HepG2 (cell line): ENCODE measurements around the gene CAPN14. TPM values are rescaled to one million over a fixed set of nuclear protein-coding genes. Genes with fewer than 3 reads are reported as not detected.

Experiments
- ATAC-seq: fragments of 200-7000 bp; cut with Tn5 transposase; 3 replicates; pipeline ENCODE4 v1.9.1; 2020; ENCODE audit warnings: mild to moderate bottlenecking, moderate library complexity
- BruUV-seq: library from RNA; stranded (reverse); fragments of 400-500 nt; replicated peaks from 2 replicates; lab custom pipeline; 2021; lab: Mats Ljungman, UMichigan
- CTCF ChIA-PET: fragments of 300-600 bp; formaldehyde crosslinking; extraction: SDS; loops from one replicate; lab custom pipeline; 2021; ENCODE audit warnings: low total read pairs, inconsistent platforms, low intra/inter-chr PET ratio; lab: Yijun Ruan, JAX
- POLR2A ChIA-PET: fragments of 350-600 bp; sonication (Branson Sonifier 250); formaldehyde crosslinking; loops from one replicate; lab custom pipeline; 2020; ENCODE audit warnings: antibody characterized with exemption, inconsistent platforms; lab: Yijun Ruan, JAX
- DNase-seq: peaks from one replicate; pipeline ENCODE4 v3.0.0-alpha.2; 2015; ENCODE audit warnings: low spot score
- FAIRE-seq: peaks from 3 replicates; lab custom pipeline; 2011; peaks lifted over from hg19 to GRCh38; lab: Jason Lieb, UNC
- H2AFZ ChIP-seq: one replicate; pipeline ENCODE4 v1.6.1; 2011; ENCODE audit warnings: low read length, inconsistent platforms
- H3K27ac ChIP-seq: fragments of 300-600 bp; 3 replicates; pipeline ENCODE4 v1.8.0; 2011; ENCODE audit warnings: mixed run types, mild to moderate bottlenecking, mixed read lengths, low read length, inconsistent platforms; ENCODE audit not compliant: insufficient read depth; ENCODE audit errors: extremely low read length
- H3K27me3 ChIP-seq, 2 experiments: fragments of 200-600 bp in 1 of 2; 2 replicates in 1 of 2; 3 replicates in 1 of 2; pipeline versions ENCODE4 v1.6.0 to v1.8.0; 2011; ENCODE audit warnings: low read length in 2 of 2, mild to moderate bottlenecking in 2 of 2, moderate library complexity in 2 of 2, inconsistent platforms in 1 of 2; ENCODE audit not compliant: insufficient read depth in 2 of 2, control insufficient read depth in 1 of 2
- H3K36me3 ChIP-seq, 2 experiments: fragments of 200-600 bp in 1 of 2; replicated peaks in 1 of 2; 2 replicates in 1 of 2; 3 replicates in 1 of 2; pipeline versions ENCODE4 v1.5.1 to v1.8.0; 2011; ENCODE audit warnings: low read length in 2 of 2, inconsistent platforms in 1 of 2; ENCODE audit not compliant: insufficient read depth in 2 of 2, control insufficient read depth in 1 of 2
- H3K4me1 ChIP-seq: 2 replicates; pipeline ENCODE4 v1.5.1; 2012; ENCODE audit warnings: low read length, inconsistent platforms; ENCODE audit not compliant: insufficient read depth
- H3K4me2 ChIP-seq: 2 replicates; pipeline ENCODE4 v1.6.0; 2011; ENCODE audit warnings: low read depth, low read length, inconsistent platforms
- H3K4me3 ChIP-seq, 3 experiments: fragments of 200-600 bp in 1 of 3; sonication (generic), shearing (Covaris generic) in 1 of 3; replicated peaks in 1 of 3; 2 replicates each; pipeline ENCODE4 v1.5.1; 2011 to 2016; ENCODE audit warnings: low read length in 3 of 3, inconsistent platforms in 2 of 3, low read depth in 2 of 3, mild to moderate bottlenecking in 2 of 3, control low read depth in 1 of 3, mixed read lengths in 1 of 3; ENCODE audit not compliant: insufficient read depth in 1 of 3
- H3K79me2 ChIP-seq: one replicate; pipeline ENCODE4 v1.6.1; 2011; ENCODE audit warnings: low read length, inconsistent platforms; ENCODE audit not compliant: insufficient read depth
- H3K9ac ChIP-seq: 2 replicates; pipeline ENCODE4 v1.6.0; 2011; ENCODE audit warnings: mild to moderate bottlenecking, low read depth, low read length, inconsistent platforms; ENCODE audit not compliant: insufficient read depth
- H3K9me3 ChIP-seq: 2 replicates; pipeline ENCODE4 v1.5.1; 2012; ENCODE audit warnings: mild to moderate bottlenecking, low read length
- H4K20me1 ChIP-seq: 2 replicates; pipeline ENCODE4 v1.6.0; 2011; ENCODE audit warnings: inconsistent platforms, mild to moderate bottlenecking, low read length, moderate library complexity; ENCODE audit not compliant: insufficient read depth
- ARHGAP35 ChIP-seq: sonication (generic); formaldehyde crosslinking; IDR thresholded peaks from 2 replicates; pipeline ENCODE4 v1.9.0; 2022; ENCODE audit warnings: mild to moderate bottlenecking, inconsistent platforms, moderate library complexity, missing genetic modification reagents, borderline replicate concordance
- EEA1 ChIP-seq: sonication (generic); formaldehyde crosslinking; IDR thresholded peaks from 2 replicates; pipeline ENCODE4 v1.5.1; 2020; ENCODE audit warnings: mild to moderate bottlenecking, missing genetic modification reagents, borderline replicate concordance
- GMEB1 ChIP-seq: sonication (generic); formaldehyde crosslinking; IDR thresholded peaks from 2 replicates; pipeline ENCODE4 v1.5.1; 2020; ENCODE audit warnings: missing genetic modification reagents, mild to moderate bottlenecking, borderline replicate concordance
- GTF2F1 ChIP-seq: fragments of 150-350 bp; IDR thresholded peaks from 2 replicates; pipeline ENCODE4 v1.6.1; 2014; ENCODE audit warnings: low read length
- MTF1 ChIP-seq: sonication (generic); formaldehyde crosslinking; IDR thresholded peaks from 2 replicates; pipeline ENCODE4 v1.5.0; 2020; ENCODE audit warnings: missing genetic modification reagents
- MXD3 ChIP-seq: IDR thresholded peaks from 2 replicates; pipeline ENCODE4 v1.6.1; 2016; ENCODE audit warnings: mild to moderate bottlenecking, missing biosample characterization, missing genetic modification reagents
- NFKBIZ ChIP-seq: IDR thresholded peaks from 2 replicates; pipeline ENCODE4 v1.6.1; 2018; ENCODE audit warnings: missing genetic modification reagents, missing compliant biosample characterization
- POLR2AphosphoS2 ChIP-seq: IDR thresholded peaks from 2 replicates; pipeline ENCODE4 v1.6.1; 2011; ENCODE audit warnings: low read depth, low read length, improper control_type of control experiment
- TGIF2 ChIP-seq: IDR thresholded peaks from 2 replicates; pipeline ENCODE4 v1.6.1; 2016; ENCODE audit warnings: control low read depth, missing compliant biosample characterization
- TRAFD1 ChIP-seq: sonication (generic); formaldehyde crosslinking; IDR thresholded peaks from 2 replicates; pipeline ENCODE4 v1.5.1; 2020; ENCODE audit warnings: missing genetic modification reagents, mild to moderate bottlenecking, borderline replicate concordance
- ZBTB37 ChIP-seq: sonication (generic); formaldehyde crosslinking; IDR thresholded peaks from 2 replicates; pipeline ENCODE4 v1.4.0; 2020; ENCODE audit warnings: mild to moderate bottlenecking, missing genetic modification reagents
- ZBTB43 ChIP-seq: sonication (generic); formaldehyde crosslinking; conservative IDR thresholded peaks from 2 replicates; pipeline ENCODE4 v1.4.0; 2020; ENCODE audit warnings: missing genetic modification reagents
- ZFP36 ChIP-seq: fragments of 150-350 bp; IDR thresholded peaks from 2 replicates; pipeline ENCODE4 v1.6.1; 2018; ENCODE audit warnings: borderline replicate concordance, low read length, low read depth; ENCODE audit not compliant: partially characterized antibody
- ZNF10 ChIP-seq: sonication (generic); formaldehyde crosslinking; IDR thresholded peaks from 2 replicates; pipeline ENCODE4 v1.4.0; 2020; ENCODE audit warnings: mild to moderate bottlenecking, low read depth, missing genetic modification reagents, borderline replicate concordance
- ZNF562 ChIP-seq: sonication (generic); formaldehyde crosslinking; IDR thresholded peaks from 2 replicates; pipeline ENCODE4 v1.8.0; 2022; ENCODE audit warnings: missing genetic modification reagents, borderline replicate concordance
- WGBS: methylation state at CpG from one replicate; pipeline ENCODE4 v1.1.6; 2017; ENCODE audit warnings: low lambda C conversion rate; 5-methylcytosine and 5-hydroxymethylcytosine counted together
- in situ Hi-C: cut with HindIII; loops from 2 replicates; pipeline ENCODE4 v1.10.0; 2017; ENCODE audit warnings: low pct_unique_long_range_greater_than_20kb; ENCODE audit not compliant: extremely low pct_ligation_motif_present
- intact Hi-C: fragments of 100-400 bp; cut with micrococcal nuclease; formaldehyde crosslinking; loops from one replicate; pipeline ENCODE4 v1.10.0; 2022; ENCODE audit not compliant: unreplicated experiment
- polyA plus RNA-seq, 8 experiments: library from polyadenylated mRNA; depleted of rRNA in 3 of 8; stranded (reverse) in 7 of 8; unstranded in 1 of 8; fragments of >200 nt; fragmentation: Illumina TruSeq in 4 of 8; extraction: Trizol in 4 of 8; gene quantifications; 2 replicates each; pipeline versions ENCODE4 v1.2.1 to v1.2.3, GENCODE V29; 2011 to 2016; ENCODE audit warnings: low read depth in 4 of 8, missing spikeins in 1 of 8, mixed read lengths in 1 of 8; ENCODE audit not compliant: insufficient read depth in 1 of 8
- total RNA-seq, 5 experiments: library from RNA; depleted of rRNA; stranded (reverse); fragments of >200 nt; fragmentation: Illumina TruSeq; extraction: Trizol; gene quantifications; 2 replicates each; pipeline ENCODE4 v1.2.3, GENCODE V29; 2016; ENCODE audit warnings: low read depth in 1 of 5

The CAPN14 gene
- total and polyA plus RNA-seq, 2 of the 13 experiments (the other 11 are each of a cell fraction or from before 2014, with no cell fraction given), result not detected

GRCh38 chr2:31150120-31150670, 67.1 kb downstream of the CAPN14 start:
- POLR2A ChIA-PET, result no interaction called here
- H3K9ac ChIP-seq, result no peak overlapping the region
- no peaks in the 10 kb centered on the region for H3K79me2 ChIP-seq
- CTCF ChIA-PET, result no interaction called here
- H3K4me2 ChIP-seq, result no peak overlapping the region
- H3K36me3 ChIP-seq, result no peaks in the 10 kb centered on the region
- H3K9me3 ChIP-seq, result no peaks in the 10 kb centered on the region
- FAIRE-seq (no peak), ATAC-seq (no peak), DNase-seq (no peak)
- no TSS peak for BruUV-seq
- intact Hi-C loops (no loop called here), in situ Hi-C loops (loop anchor here (25.0 kb wide), 1 partner anchor 938 kb away; no protein-coding TSS in a partner anchor)
- no peak overlapping the region for H3K4me3 ChIP-seq
- no peaks in the 10 kb centered on the region for H3K4me1 ChIP-seq
- peaks cover 2 to 10% of the 10 kb centered on the region in 2 experiments; a peak in 2 of 5 replicates for H3K27me3 ChIP-seq
- no peaks in the 10 kb centered on the region for H4K20me1 ChIP-seq
- WGBS, result 2% methylated on average over 6 of the region's 6 CpGs
- no peak overlapping the region for H3K27ac ChIP-seq
- H2AFZ ChIP-seq, result no peak overlapping the region
- TF ChIP-seq TGIF2 (CRISPR knock-in tag), result no peak
- no peak for TF ChIP-seq ZFP36
- no peak for TF ChIP-seq MTF1
- TF ChIP-seq GMEB1 (CRISPR knock-in tag), result no peak
- TF ChIP-seq GTF2F1, result no peak
- no peak for TF ChIP-seq EEA1
- no peak for TF ChIP-seq NFKBIZ (CRISPR knock-in tag)
- no peak for TF ChIP-seq ARHGAP35 (CRISPR knock-in tag)
- no peak for TF ChIP-seq ZBTB43 (CRISPR knock-in tag)
- no peak for TF ChIP-seq TRAFD1 (CRISPR knock-in tag)
- no peak for TF ChIP-seq POLR2AphosphoS2
- no peak for TF ChIP-seq ZBTB37 (CRISPR knock-in tag)
- no peak for TF ChIP-seq ZNF10 (CRISPR knock-in tag)
- TF ChIP-seq MXD3 (CRISPR knock-in tag), result no peak
- no peak for TF ChIP-seq ZNF562 (CRISPR knock-in tag)
